ENCODE results near the gene TMTC1. TPM values are rescaled to one million over a fixed set of nuclear protein-coding genes. Genes with fewer than 3 reads are reported as not detected.

The TMTC1 gene
- total and polyA plus RNA-seq, 3 donors from 2014 or later: 8.4 to 13.6 (median 11.5) TPM

GRCh38 chr12:29725587-29726320 is 58.0 kb downstream of the TMTC1 start:
- peak; percentile 62 for DNase-seq
- no peaks in the 10 kb centered on the region for H3K9me3 ChIP-seq
- no peaks in the 10 kb centered on the region for H3K36me3 ChIP-seq (ENCODE audit: low read depth, missing control alignments)
- TF ChIP-seq POLR2A (IDR thresholded peaks at IDR 0.05): no peak
- TF ChIP-seq CTCF (IDR thresholded peaks at IDR 0.05): no peak
- 45 to 53% methylated on average over 6 of the region's 6 CpGs for WGBS, 2 donors
- intact Hi-C loops (cut with DNase I; ENCODE audit: low total_unique reads): no loop called here
- H3K27me3 ChIP-seq: no peaks in the 10 kb centered on the region
- H3K4me1 ChIP-seq: peaks cover 4% of the 10 kb centered on the region
- H3K27ac ChIP-seq: peak overlapping the region; percentile 26 to 56
- no peak overlapping the region for H3K4me3 ChIP-seq

GRCh38 chr12:29722164-29722563 is 61.6 kb downstream of the TMTC1 start:
- no peak for DNase-seq
- Histone ChIP-seq H3K4me3 (no peak overlapping the region), H3K27me3 (no peaks in the 10 kb centered on the region), H3K36me3 (ENCODE audit: low read depth, missing control alignments) (no peaks in the 10 kb centered on the region), H3K27ac (no peak overlapping the region), H3K4me1 (peaks cover 4% of the 10 kb centered on the region), H3K9me3 (no peaks in the 10 kb centered on the region)
- intact Hi-C loops (cut with DNase I; ENCODE audit: low total_unique reads): no loop called here
- TF ChIP-seq CTCF (IDR thresholded peaks at IDR 0.05) (no peak), POLR2A (IDR thresholded peaks at IDR 0.05) (no peak)
- 87 to 93% methylated on average over 2 of the region's 2 CpGs for WGBS, 2 donors

GRCh38 chr12:29719381-29719780 is 64.4 kb downstream of the TMTC1 start:
- Histone ChIP-seq H3K27me3 (no peaks in the 10 kb centered on the region), H3K9me3 (no peaks in the 10 kb centered on the region), H3K4me1 (peaks cover 5% of the 10 kb centered on the region), H3K27ac (no peak overlapping the region), H3K36me3 (ENCODE audit: low read depth, missing control alignments) (no peaks in the 10 kb centered on the region), H3K4me3 (no peak overlapping the region)
- intact Hi-C loops (cut with DNase I; ENCODE audit: low total_unique reads): no loop called here
- 78 to 79% methylated on average over 5 of the region's 5 CpGs for WGBS, 2 donors
- no peak for DNase-seq
- TF ChIP-seq POLR2A (IDR thresholded peaks at IDR 0.05) (no peak), CTCF (IDR thresholded peaks at IDR 0.05) (no peak)

GRCh38 chr12:29717540-29718100 is 66.1 kb downstream of the TMTC1 start:
- no peak for DNase-seq
- 0 to 8% methylated on average over 1 of the region's 1 CpG for WGBS, 2 donors
- intact Hi-C loops (cut with DNase I; ENCODE audit: low total_unique reads): no loop called here
- Histone ChIP-seq H3K36me3 (ENCODE audit: low read depth, missing control alignments) (no peaks in the 10 kb centered on the region), H3K4me1 (peaks cover 5% of the 10 kb centered on the region), H3K9me3 (no peaks in the 10 kb centered on the region), H3K27ac (no peak overlapping the region), H3K4me3 (no peak overlapping the region), H3K27me3 (no peaks in the 10 kb centered on the region)
- TF ChIP-seq CTCF (IDR thresholded peaks at IDR 0.05): no peak
- no peak for TF ChIP-seq POLR2A (IDR thresholded peaks at IDR 0.05)

DNA sequence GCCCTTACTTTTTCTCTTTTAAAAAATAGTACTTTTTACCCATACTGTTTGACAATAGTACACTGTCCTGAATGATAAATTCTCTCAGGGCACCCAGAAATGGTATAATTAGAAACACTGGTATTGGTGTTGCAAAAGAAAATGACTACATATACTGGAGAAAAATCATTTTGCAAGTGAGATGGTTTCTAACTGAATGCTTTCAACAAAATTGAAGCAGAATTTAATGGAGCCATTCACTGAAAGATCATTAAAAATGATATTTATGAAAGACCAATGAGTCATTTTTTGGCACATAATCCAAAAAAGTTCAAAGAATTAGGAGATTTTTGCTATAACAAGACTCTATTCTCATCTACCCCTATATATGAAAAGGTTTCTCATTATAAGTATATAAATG is 68.8 kb downstream of the TMTC1 start:
- H3K36me3 ChIP-seq (ENCODE audit: low read depth, missing control alignments): no peaks in the 10 kb centered on the region
- no peaks in the 10 kb centered on the region for H3K9me3 ChIP-seq
- H3K27me3 ChIP-seq: no peaks in the 10 kb centered on the region
- no peak overlapping the region for H3K4me3 ChIP-seq
- TF ChIP-seq CTCF (IDR thresholded peaks at IDR 0.05) (no peak), POLR2A (IDR thresholded peaks at IDR 0.05) (no peak)
- no peak overlapping the region for H3K27ac ChIP-seq
- intact Hi-C loops (cut with DNase I; ENCODE audit: low total_unique reads): no loop called here
- H3K4me1 ChIP-seq: peaks cover 7% of the 10 kb centered on the region
- no peak for DNase-seq
